Stimulated activated CD4-positive, alpha-beta T cell treated with anti-CD3 and anti-CD28 coated beads, Interleukin-12 subunit alpha, Interleukin-12 subunit beta, amount 100 ng/mL, for 48 hours (primary cell): Measurements from ENCODE around the gene ACKR1.
A peak's percentile ranks its signal among the peaks of the same experiment; 100 is the strongest.

ENCODE experiments used
- DNase-seq, 3 donors: peaks; one replicate each; pipeline ENCODE4 v3.0.0-alpha.2; 2020; ENCODE audit warnings: low read depth in 2 of 3, low spot score in 1 of 3

The ACKR1 gene

GRCh38 chr1:159187033-159187432, 17.6 kb upstream of the ACKR1 start:
- DNase-seq, result no peak

GRCh38 chr1:159187647-159188374, 16.9 kb upstream of the ACKR1 start:
- no peak for DNase-seq

- peak in 1 of 3 donors; percentile 7 for DNase-seq
These were observed 16.3 kb upstream of the ACKR1 start for GRCh38 chr1:159188375-159188788.

DNA sequence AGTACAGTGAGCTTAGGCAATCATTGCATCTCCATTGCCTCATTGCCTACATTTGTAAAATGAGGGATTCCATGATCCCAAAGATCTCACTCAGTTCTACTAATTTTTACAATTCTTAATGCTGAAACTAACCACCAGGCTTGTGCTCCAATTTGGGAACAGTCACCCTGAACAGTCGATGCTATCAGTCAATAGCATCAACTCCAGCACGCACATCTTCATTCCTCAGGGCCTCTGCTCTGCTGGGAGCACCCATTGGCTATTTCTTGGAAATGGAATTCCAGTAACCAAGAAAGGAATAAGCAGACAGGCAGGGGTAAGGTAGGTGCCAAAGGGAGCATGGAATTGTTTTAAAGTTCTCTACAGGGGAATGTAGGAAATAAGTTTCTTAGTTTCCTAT, 14.2 kb upstream of the ACKR1 start:
- DNase-seq, result no peak

DNA sequence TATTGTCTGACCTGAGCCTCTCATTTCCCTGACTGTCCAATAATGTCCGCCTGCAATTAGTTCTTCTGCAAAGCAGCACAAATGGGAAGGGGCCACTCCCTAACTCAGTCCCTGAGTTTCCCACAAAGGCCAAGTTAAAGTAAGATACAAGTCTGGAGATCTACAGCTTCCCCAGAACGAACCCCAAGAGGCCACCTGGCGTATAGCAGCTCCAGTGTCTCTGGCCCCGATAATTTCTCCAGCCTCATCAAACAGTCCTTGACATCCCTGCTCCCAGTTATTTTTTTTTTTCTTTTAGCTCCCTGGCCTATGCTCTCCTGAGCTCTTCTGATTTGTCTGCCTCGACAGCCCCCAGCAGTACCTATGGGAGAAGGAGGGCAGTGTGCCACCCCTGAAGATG, 8.1 kb upstream of the ACKR1 start:
- no peak for DNase-seq

DNA sequence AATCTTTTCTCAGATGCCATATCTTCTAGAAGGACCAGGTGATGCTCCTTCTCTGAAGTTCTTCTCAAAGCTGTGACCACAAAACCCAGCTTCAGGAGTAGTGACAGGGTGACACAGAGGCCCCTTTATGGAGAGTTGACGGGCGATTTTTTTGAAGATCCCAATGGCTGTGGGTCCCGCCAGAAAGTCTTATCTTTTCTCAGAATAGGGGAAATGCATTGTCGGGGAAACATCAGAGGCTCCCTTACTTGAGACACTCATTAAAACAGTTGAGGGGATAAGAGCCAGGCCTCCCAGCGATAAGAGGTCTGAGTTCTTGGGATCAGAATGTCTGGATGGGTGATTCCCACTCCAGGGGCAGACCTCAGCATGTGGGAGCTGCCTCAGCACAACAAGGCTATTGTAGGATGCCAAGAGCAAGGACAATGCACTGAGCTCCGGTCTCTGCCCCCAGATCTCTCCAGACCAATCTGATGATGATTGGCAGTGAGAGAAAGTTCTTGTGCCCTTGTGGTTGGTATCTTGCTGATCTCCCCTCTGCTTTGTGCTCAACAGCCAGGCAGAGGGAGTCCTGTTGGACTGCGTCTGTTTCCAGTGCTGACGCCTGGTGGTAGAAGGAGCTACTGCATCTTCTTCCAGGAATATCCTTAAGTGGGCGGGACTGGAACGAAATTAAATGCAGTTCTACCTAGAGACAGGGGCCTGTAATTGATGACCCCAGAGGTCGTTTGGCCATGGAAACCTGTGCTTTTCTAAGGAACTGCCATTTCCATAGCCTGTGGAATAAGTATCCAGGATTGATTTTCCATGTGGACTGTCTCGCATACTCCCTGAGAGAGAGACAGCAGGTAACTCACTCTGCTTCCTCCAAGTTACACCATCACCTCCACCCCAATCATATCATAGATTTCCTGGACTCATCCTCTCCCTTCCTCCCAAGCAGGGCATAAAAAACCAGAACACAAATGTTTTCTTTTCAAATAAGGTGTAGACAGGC, 6.8 kb upstream of the ACKR1 start:
- DNase-seq, result peak; percentile 43 to 64 (median 59)

DNA sequence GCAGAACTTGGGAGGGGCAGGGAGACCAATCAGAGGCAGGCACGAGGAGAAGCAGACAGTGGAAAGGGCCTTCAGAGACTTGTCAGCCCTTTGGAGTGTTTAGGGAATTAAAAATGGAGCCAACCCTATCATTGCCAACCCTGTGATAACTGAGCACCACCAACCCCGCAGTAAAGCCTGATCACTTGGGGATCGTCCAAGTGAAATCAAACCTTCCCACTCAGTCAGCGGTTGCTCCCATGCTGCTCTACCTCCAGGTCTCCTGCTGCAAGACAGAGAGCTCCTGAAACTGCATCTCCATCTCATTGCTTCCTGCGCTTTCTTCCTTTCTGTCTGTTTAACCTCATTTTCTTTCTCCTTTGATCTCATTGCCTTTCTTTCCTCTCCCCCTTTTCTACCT, 4.8 kb upstream of the ACKR1 start:
- DNase-seq, result no peak

DNA sequence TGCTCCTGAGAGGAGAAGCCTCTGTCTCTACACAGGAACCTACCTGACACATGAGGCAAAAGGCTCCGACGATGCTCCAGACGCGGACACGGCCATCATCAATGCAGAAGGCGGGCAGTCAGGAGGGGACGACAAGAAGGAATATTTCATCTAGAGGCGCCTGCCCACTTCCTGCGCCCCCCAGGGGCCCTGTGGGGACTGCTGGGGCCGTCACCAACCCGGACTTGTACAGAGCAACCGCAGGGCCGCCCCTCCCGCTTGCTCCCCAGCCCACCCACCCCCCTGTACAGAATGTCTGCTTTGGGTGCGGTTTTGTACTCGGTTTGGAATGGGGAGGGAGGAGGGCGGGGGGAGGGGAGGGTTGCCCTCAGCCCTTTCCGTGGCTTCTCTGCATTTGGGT, 3.9 kb upstream of the ACKR1 start:
- DNase-seq, result no peak

DNA sequence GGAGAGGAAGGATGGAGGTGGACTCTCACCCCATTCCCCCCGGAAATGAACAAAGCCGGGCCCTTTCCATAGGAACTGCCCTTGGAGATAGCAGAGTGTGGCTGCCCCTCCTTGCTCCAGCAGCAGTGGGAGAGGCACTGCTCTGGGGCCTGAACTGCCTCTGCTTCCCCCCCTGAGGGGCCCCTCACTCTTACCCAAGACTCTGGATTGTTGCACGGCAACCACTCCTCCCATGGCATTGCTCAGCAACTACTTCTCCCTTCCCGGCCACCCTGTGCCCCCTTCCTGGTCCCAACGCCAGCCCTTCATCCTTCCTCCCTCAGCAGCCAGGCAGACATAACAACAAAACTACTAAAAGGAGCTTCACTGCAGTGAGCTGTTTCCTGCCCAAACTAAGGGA, 3.0 kb upstream of the ACKR1 start:
- DNase-seq, result no peak

GRCh38 chr1:159203610-159204009, 1.1 kb upstream of the ACKR1 start:
- DNase-seq, result no peak

GRCh38 chr1:159205225-159205624, 550 bp downstream of the ACKR1 start:
- DNase-seq, result no peak

GRCh38 chr1:159206110-159206509, 1.4 kb downstream of the ACKR1 start:
- DNase-seq, result no peak

- no peak for DNase-seq
These were observed 2.4 kb downstream of the ACKR1 start for GRCh38 chr1:159207080-159207479.

- no peak for DNase-seq
These were observed 3.1 kb downstream of the ACKR1 start for GRCh38 chr1:159207774-159208173.

GRCh38 chr1:159208175-159208825, 3.6 kb downstream of the ACKR1 start:
- DNase-seq, result no peak

GRCh38 chr1:159209061-159209460, 4.4 kb downstream of the ACKR1 start:
- no peak for DNase-seq

GRCh38 chr1:159211331-159212136, 6.9 kb downstream of the ACKR1 start:
- DNase-seq, result peak; percentile 35 to 57 (median 43)

GRCh38 chr1:159212596-159212995, 7.9 kb downstream of the ACKR1 start:
- DNase-seq, result no peak

DNA sequence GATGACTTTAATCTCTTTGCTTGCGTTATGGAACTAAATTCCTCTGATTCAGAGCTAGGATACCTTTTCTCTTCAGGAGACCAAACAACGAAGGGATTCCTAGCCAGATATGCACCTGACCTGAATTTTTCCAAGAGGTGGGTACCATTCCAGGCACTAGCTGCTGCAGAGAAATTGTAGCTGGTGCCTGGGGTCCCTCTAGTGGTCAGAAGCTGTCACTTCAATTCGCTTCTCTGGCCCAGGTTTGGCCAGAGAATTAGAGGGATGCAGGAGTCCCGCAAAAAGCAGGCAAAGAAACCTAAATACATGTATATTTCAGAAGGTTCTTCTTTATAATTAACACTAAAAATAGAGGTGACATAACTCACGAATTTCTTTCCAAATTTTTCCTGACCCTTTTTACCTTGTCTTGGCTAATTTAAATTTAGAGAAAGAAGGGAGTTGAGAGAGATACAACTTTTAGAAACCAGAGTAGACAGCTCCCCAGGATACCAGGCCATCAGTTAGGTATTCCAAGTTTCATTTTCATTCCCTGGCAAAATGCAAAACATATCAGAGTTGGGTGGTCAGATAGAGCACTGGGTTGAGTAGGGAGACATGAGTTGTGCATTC, 9.6 kb downstream of the ACKR1 start:
- DNase-seq, result peak in 2 of 3 donors; percentile 14 to 30
